Measurements from ENCODE around the gene ZNF91.
A peak's percentile ranks its signal among the peaks of the same experiment; 100 is the strongest.
"Not testable (repeated sequence)": the region's sequence is repeated elsewhere in the genome, so short reads cannot be mapped to it uniquely, and the experiment has no call there.

Gene ZNF91

DNA sequence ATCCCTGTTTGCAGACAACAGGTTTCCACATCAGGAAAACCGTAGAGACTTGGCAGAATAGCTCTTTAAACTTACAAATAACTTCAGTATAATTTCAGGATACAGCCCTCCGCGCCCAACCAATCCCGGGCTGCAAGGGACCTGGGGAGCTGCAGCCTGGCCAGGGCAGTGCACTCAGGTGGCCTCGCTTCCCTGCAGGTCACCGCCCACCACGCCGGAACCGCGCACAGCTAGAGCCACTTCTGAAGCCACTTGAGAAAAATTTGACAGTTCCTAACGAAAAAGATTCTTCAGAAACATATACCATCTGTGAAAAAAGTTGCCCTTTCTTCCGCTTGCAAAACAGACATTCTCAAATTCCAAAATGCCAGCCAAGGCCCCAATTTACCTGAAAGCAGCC, 11.1 kb downstream of the ZNF91 start:
- DNase-seq = no peak
- Histone ChIP-seq H3K9ac (ENCODE audit: low read length) (no peak overlapping the region), H2BK15ac (ENCODE audit: low read depth, poor library complexity, severe bottlenecking) (no peak overlapping the region), H2BK120ac (ENCODE audit: low read depth, low read length) (no peak overlapping the region), H3K4me3 (ENCODE audit: insufficient read depth in 1 of 2, low read depth in 1 of 2, low read length in 2 of 2) (peak overlapping the region in 1 of 2 experiments; percentile 54), H3K4me1 (ENCODE audit: control insufficient read depth, insufficient read depth, low read depth, low read length) (no peaks in the 10 kb centered on the region), H3K23ac (ENCODE audit: low read length in 2 of 2) (no peak overlapping the region), H4K91ac (ENCODE audit: low read length) (no peak overlapping the region), H4K8ac (ENCODE audit: low read length) (no peak overlapping the region), H2BK12ac (ENCODE audit: low read length in 2 of 2) (no peak overlapping the region), H3K18ac (ENCODE audit: low read depth in 1 of 2, low read length in 2 of 2) (no peak overlapping the region), H3K9me3 (ENCODE audit: control insufficient read depth, low read length) (peaks cover 98% of the 10 kb centered on the region), H3K79me1 (replicated peaks; ENCODE audit: low read length, poor library complexity, severe bottlenecking) (peaks cover 9% of the 10 kb centered on the region), H3K27ac (ENCODE audit: low read length, poor library complexity, severe bottlenecking) (no peak overlapping the region), H2BK5ac (ENCODE audit: low read depth, low read length, poor library complexity, severe bottlenecking) (no peak overlapping the region), H3K4ac (ENCODE audit: low read depth in 1 of 2, low read length in 2 of 2) (no peak overlapping the region), H3K36me3 (ENCODE audit: control insufficient read depth in 1 of 2, insufficient read depth in 2 of 2, low read depth in 1 of 2, low read length in 2 of 2) (peaks cover 47 to 96% of the 10 kb centered on the region in 2 experiments), H2AK5ac (ENCODE audit: low read length, severe bottlenecking) (no peak overlapping the region), H3K14ac (ENCODE audit: low read length in 2 of 2) (no peak overlapping the region), H2AFZ (ENCODE audit: low read depth, low read length) (no peak overlapping the region), H3K4me2 (ENCODE audit: low read length, poor library complexity, severe bottlenecking) (no peak overlapping the region), H3K27me3 (ENCODE audit: control insufficient read depth in 1 of 2, insufficient read depth in 1 of 2, low read length in 2 of 2) (no peaks in the 10 kb centered on the region)
- 98% methylated on average over 12 of the region's 12 CpGs for WGBS

DNA sequence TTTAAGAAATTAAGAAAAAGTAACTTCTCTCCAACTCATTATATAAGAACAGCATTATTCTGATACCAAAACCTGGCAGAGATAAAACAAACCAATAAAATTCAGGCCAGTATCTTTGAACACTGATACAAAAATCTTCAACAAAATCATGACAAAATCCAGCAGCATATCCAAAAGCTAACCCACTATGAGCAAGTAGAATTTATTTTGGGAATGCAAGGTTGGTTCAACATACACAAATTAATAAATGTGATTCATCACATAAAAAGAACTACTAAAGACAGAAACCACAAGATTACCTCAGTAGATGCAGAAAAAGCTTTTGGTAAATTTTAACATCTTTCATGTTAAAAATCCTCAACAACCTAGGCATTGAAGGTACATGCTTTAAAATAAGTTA, 12.3 kb downstream of the ZNF91 start:
- H3K23ac ChIP-seq (ENCODE audit: low read length in 2 of 2) = no peak overlapping the region
- no peak overlapping the region for H3K4ac ChIP-seq (ENCODE audit: low read depth in 1 of 2, low read length in 2 of 2)
- H3K79me1 ChIP-seq (replicated peaks; ENCODE audit: low read length, poor library complexity, severe bottlenecking) = peaks cover 12% of the 10 kb centered on the region
- H2BK15ac ChIP-seq (ENCODE audit: low read depth, poor library complexity, severe bottlenecking) = no peak overlapping the region
- no peak overlapping the region for H2AK5ac ChIP-seq (ENCODE audit: low read length, severe bottlenecking)
- H4K8ac ChIP-seq (ENCODE audit: low read length) = no peak overlapping the region
- H2BK12ac ChIP-seq (ENCODE audit: low read length in 2 of 2) = no peak overlapping the region
- H3K36me3 ChIP-seq (ENCODE audit: control insufficient read depth in 1 of 2, insufficient read depth in 2 of 2, low read depth in 1 of 2, low read length in 2 of 2) = peaks cover 39 to 90% of the 10 kb centered on the region in 2 experiments
- H2BK120ac ChIP-seq (ENCODE audit: low read depth, low read length) = no peak overlapping the region
- no peaks in the 10 kb centered on the region for H3K27me3 ChIP-seq (ENCODE audit: control insufficient read depth in 1 of 2, insufficient read depth in 1 of 2, low read length in 2 of 2)
- H3K14ac ChIP-seq (ENCODE audit: low read length in 2 of 2) = no peak overlapping the region
- no peak for DNase-seq
- no peak overlapping the region for H3K18ac ChIP-seq (ENCODE audit: low read depth in 1 of 2, low read length in 2 of 2)
- no peak overlapping the region for H3K4me2 ChIP-seq (ENCODE audit: low read length, poor library complexity, severe bottlenecking)
- H4K91ac ChIP-seq (ENCODE audit: low read length) = no peak overlapping the region
- no peak overlapping the region for H2BK5ac ChIP-seq (ENCODE audit: low read depth, low read length, poor library complexity, severe bottlenecking)
- peak overlapping the region in 1 of 2 experiments; percentile 54 for H3K4me3 ChIP-seq (ENCODE audit: insufficient read depth in 1 of 2, low read depth in 1 of 2, low read length in 2 of 2)
- peaks cover 98% of the 10 kb centered on the region for H3K9me3 ChIP-seq (ENCODE audit: control insufficient read depth, low read length)
- no peak overlapping the region for H2AFZ ChIP-seq (ENCODE audit: low read depth, low read length)
- H3K4me1 ChIP-seq (ENCODE audit: control insufficient read depth, insufficient read depth, low read depth, low read length) = no peaks in the 10 kb centered on the region
- H3K9ac ChIP-seq (ENCODE audit: low read length) = no peak overlapping the region
- H3K27ac ChIP-seq (ENCODE audit: low read length, poor library complexity, severe bottlenecking) = no peak overlapping the region

DNA sequence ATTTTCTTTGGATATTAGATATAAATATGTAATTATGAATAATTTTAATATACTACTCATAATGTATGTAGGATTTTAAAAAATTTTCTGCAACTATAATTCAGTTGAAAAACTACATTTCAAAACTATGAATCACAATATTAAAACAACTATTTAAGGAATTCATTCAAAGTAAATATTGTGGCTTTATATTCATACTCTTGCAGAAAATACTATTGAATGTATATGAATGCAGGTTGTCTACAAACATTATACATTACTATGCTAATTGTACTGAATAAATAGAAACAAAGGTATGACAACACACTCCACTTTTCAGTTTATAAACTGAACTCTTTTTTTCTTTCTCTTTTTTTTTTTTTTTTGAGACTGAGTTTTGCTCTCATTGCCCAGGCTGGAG, 14.2 kb downstream of the ZNF91 start:
- Histone ChIP-seq H3K27me3 (ENCODE audit: control insufficient read depth in 1 of 2, insufficient read depth in 1 of 2, low read length in 2 of 2) (no peaks in the 10 kb centered on the region), H2AFZ (ENCODE audit: low read depth, low read length) (no peak overlapping the region), H3K79me1 (replicated peaks; ENCODE audit: low read length, poor library complexity, severe bottlenecking) (peaks cover 12% of the 10 kb centered on the region), H4K91ac (ENCODE audit: low read length) (no peak overlapping the region), H3K27ac (ENCODE audit: low read length, poor library complexity, severe bottlenecking) (no peak overlapping the region), H2BK15ac (ENCODE audit: low read depth, poor library complexity, severe bottlenecking) (no peak overlapping the region), H3K4ac (ENCODE audit: low read depth in 1 of 2, low read length in 2 of 2) (no peak overlapping the region), H3K23ac (ENCODE audit: low read length in 2 of 2) (no peak overlapping the region), H3K14ac (ENCODE audit: low read length in 2 of 2) (no peak overlapping the region), H3K4me3 (ENCODE audit: insufficient read depth in 1 of 2, low read depth in 1 of 2, low read length in 2 of 2) (peak overlapping the region in 1 of 2 experiments; percentile 29), H3K36me3 (ENCODE audit: control insufficient read depth in 1 of 2, insufficient read depth in 2 of 2, low read depth in 1 of 2, low read length in 2 of 2) (peaks cover 36 to 90% of the 10 kb centered on the region in 2 experiments), H2AK5ac (ENCODE audit: low read length, severe bottlenecking) (no peak overlapping the region), H3K4me1 (ENCODE audit: control insufficient read depth, insufficient read depth, low read depth, low read length) (no peaks in the 10 kb centered on the region), H3K4me2 (ENCODE audit: low read length, poor library complexity, severe bottlenecking) (no peak overlapping the region), H2BK120ac (ENCODE audit: low read depth, low read length) (no peak overlapping the region), H3K18ac (ENCODE audit: low read depth in 1 of 2, low read length in 2 of 2) (no peak overlapping the region), H4K8ac (ENCODE audit: low read length) (no peak overlapping the region), H3K9me3 (ENCODE audit: control insufficient read depth, low read length) (peaks cover 100% of the 10 kb centered on the region), H2BK12ac (ENCODE audit: low read length in 2 of 2) (no peak overlapping the region), H2BK5ac (ENCODE audit: low read depth, low read length, poor library complexity, severe bottlenecking) (no peak overlapping the region), H3K9ac (ENCODE audit: low read length) (no peak overlapping the region)
- DNase-seq = no peak

GRCh38 chr19:23379671-23380070, 15.6 kb downstream of the ZNF91 start:
- H2BK12ac ChIP-seq (ENCODE audit: low read length in 2 of 2); H3K14ac ChIP-seq (ENCODE audit: low read length in 2 of 2); H2AFZ ChIP-seq (ENCODE audit: low read depth, low read length); H3K4me2 ChIP-seq (ENCODE audit: low read length, poor library complexity, severe bottlenecking); H2BK5ac ChIP-seq (ENCODE audit: low read depth, low read length, poor library complexity, severe bottlenecking); H2AK5ac ChIP-seq (ENCODE audit: low read length, severe bottlenecking); H3K23ac ChIP-seq (ENCODE audit: low read length in 2 of 2); H4K8ac ChIP-seq (ENCODE audit: low read length); H3K79me1 ChIP-seq (replicated peaks; ENCODE audit: low read length, poor library complexity, severe bottlenecking); H2BK15ac ChIP-seq (ENCODE audit: low read depth, poor library complexity, severe bottlenecking); H3K27ac ChIP-seq (ENCODE audit: low read length, poor library complexity, severe bottlenecking); H3K4ac ChIP-seq (ENCODE audit: low read depth in 1 of 2, low read length in 2 of 2); H4K91ac ChIP-seq (ENCODE audit: low read length); H3K27me3 ChIP-seq (ENCODE audit: control insufficient read depth in 1 of 2, insufficient read depth in 1 of 2, low read length in 2 of 2); DNase-seq; H3K18ac ChIP-seq (ENCODE audit: low read depth in 1 of 2, low read length in 2 of 2); H3K9ac ChIP-seq (ENCODE audit: low read length); H2BK120ac ChIP-seq (ENCODE audit: low read depth, low read length); H3K4me1 ChIP-seq (ENCODE audit: control insufficient read depth, insufficient read depth, low read depth, low read length): not testable (repeated sequence)
- 100% methylated on average over 4 of the region's 4 CpGs for WGBS
- peaks cover 35 to 91% of the 10 kb centered on the region in 2 experiments for H3K36me3 ChIP-seq (ENCODE audit: control insufficient read depth in 1 of 2, insufficient read depth in 2 of 2, low read depth in 1 of 2, low read length in 2 of 2)
- H3K4me3 ChIP-seq (ENCODE audit: insufficient read depth in 1 of 2, low read depth in 1 of 2, low read length in 2 of 2) = peak overlapping the region in 1 of 2 experiments; percentile 64
- peaks cover 99% of the 10 kb centered on the region for H3K9me3 ChIP-seq (ENCODE audit: control insufficient read depth, low read length)

Measured in mesenchymal stem cell (in vitro differentiated cells and primary cell).